GM12892 (cell line): ENCODE data around the gene ST6GALNAC6.

Source experiments
- DNase-seq: peaks from one replicate; pipeline ENCODE4 v3.0.0; 2011; ENCODE audit not compliant: insufficient read length
- FAIRE-seq: peaks from 2 replicates; lab custom pipeline; 2011; peaks lifted over from hg19 to GRCh38; lab: Jason Lieb, UNC
- POLR2A ChIP-seq: IDR thresholded peaks from 2 replicates; pipeline ENCODE4 v1.6.1; 2011; ENCODE audit warnings: low read depth, low read length, control low read depth
- POLR2AphosphoS5 ChIP-seq: IDR thresholded peaks from 2 replicates; pipeline ENCODE4 v1.6.1; 2011; ENCODE audit warnings: low read depth, low read length, control low read depth
- TAF1 ChIP-seq: IDR thresholded peaks from 2 replicates; pipeline ENCODE4 v1.6.1; 2011; ENCODE audit warnings: low read depth, mild to moderate bottlenecking, control low read depth, low read length, borderline replicate concordance

The ST6GALNAC6 gene

GRCh38 chr9:127862075-127863011, 37.1 kb downstream of the ST6GALNAC6 start:
- FAIRE-seq: no peak
- peak; percentile 63 for DNase-seq
- TF ChIP-seq POLR2A (no peak), POLR2AphosphoS5 (no peak), TAF1 (no peak)

GRCh38 chr9:127860779-127861178, 38.6 kb downstream of the ST6GALNAC6 start:
- DNase-seq: no peak
- no peak for TF ChIP-seq TAF1
- TF ChIP-seq POLR2AphosphoS5: no peak
- no peak for TF ChIP-seq POLR2A
- no peak for FAIRE-seq

- no peak for DNase-seq
- TF ChIP-seq POLR2AphosphoS5 (no peak), TAF1 (no peak), POLR2A (no peak)
- FAIRE-seq: no peak
Measured at GRCh38 chr9:127860260-127860659, 39.1 kb downstream of the ST6GALNAC6 start.

GRCh38 chr9:127858041-127858512, 41.3 kb downstream of the ST6GALNAC6 start:
- FAIRE-seq (no peak), DNase-seq (no peak)
- TF ChIP-seq POLR2AphosphoS5 (no peak), TAF1 (no peak), POLR2A (no peak)

GRCh38 chr9:127857278-127857677, 42.1 kb downstream of the ST6GALNAC6 start:
- no peak for TF ChIP-seq TAF1
- TF ChIP-seq POLR2AphosphoS5: no peak
- DNase-seq (no peak), FAIRE-seq (no peak)

GRCh38 chr9:127856729-127857116, 42.7 kb downstream of the ST6GALNAC6 start:
- DNase-seq: no peak
- FAIRE-seq: no peak
- TF ChIP-seq TAF1 (no peak), POLR2AphosphoS5 (no peak), POLR2A (no peak)

GRCh38 chr9:127856094-127856728, 43.2 kb downstream of the ST6GALNAC6 start:
- TF ChIP-seq POLR2A: no peak
- no peak for TF ChIP-seq POLR2AphosphoS5
- no peak for TF ChIP-seq TAF1
- DNase-seq (no peak), FAIRE-seq (no peak)

GRCh38 chr9:127855522-127855921, 43.9 kb downstream of the ST6GALNAC6 start:
- no peak for TF ChIP-seq POLR2A
- TF ChIP-seq TAF1: no peak
- TF ChIP-seq POLR2AphosphoS5: no peak
- DNase-seq: no peak
- no peak for FAIRE-seq

- TF ChIP-seq POLR2A (no peak), POLR2AphosphoS5 (no peak), TAF1 (no peak)
- DNase-seq (no peak), FAIRE-seq (no peak)
Measured at GRCh38 chr9:127854960-127855359, 44.4 kb downstream of the ST6GALNAC6 start.

- DNase-seq (no peak), FAIRE-seq (no peak)
Measured at GRCh38 chr9:127854184-127854806, 45.1 kb downstream of the ST6GALNAC6 start, which contains the start of gene ENG. Gene ENG, minus strand, starts transcription at chr9:127854658. Its CDS starts 303 bp downstream, at chr9:127854355.

More at GRCh38 chr9:127854184-127854806, 45.1 kb downstream of the ST6GALNAC6 start, which contains the start of gene ENG:
- TF ChIP-seq POLR2A (no peak), TAF1 (no peak), POLR2AphosphoS5 (no peak)
